SU-DHL-6 (cell line): ENCODE measurements around the gene ATAD2B.

Source experiments
- H2AFZ ChIP-seq: fragments of 200-600 bp; sonication (generic); 2 replicates; pipeline ENCODE4 v1.6.1; 2014; ENCODE audit warnings: low read depth, mild to moderate bottlenecking, moderate library complexity, mixed read lengths, antibody characterized with exemption, low read length; ENCODE audit not compliant: severe bottlenecking
- H3F3A ChIP-seq: fragments of 200-600 bp; shearing (Covaris generic); 2 replicates; pipeline ENCODE4 v1.6.0; 2016; ENCODE audit warnings: antibody characterized with exemption, mild to moderate bottlenecking; ENCODE audit not compliant: insufficient read depth
- H3K27ac ChIP-seq: fragments of 200-600 bp; sonication (generic); 2 replicates; pipeline ENCODE4 v1.5.1; 2016; ENCODE audit warnings: low read depth, mild to moderate bottlenecking, low read length, moderate library complexity, mixed read lengths
- H3K27me3 ChIP-seq: fragments of 200-600 bp; sonication (generic), shearing (Covaris generic); 2 replicates; pipeline ENCODE4 v1.6.0; 2014; ENCODE audit warnings: mild to moderate bottlenecking, low read length
- H3K36me3 ChIP-seq: fragments of 200-600 bp; sonication (generic); 2 replicates; pipeline ENCODE4 v1.6.1; 2014; ENCODE audit warnings: mild to moderate bottlenecking, low read length, mixed read lengths
- H3K4me2 ChIP-seq: fragments of 300-600, 200-600 bp; shearing (Covaris generic), sonication (generic); 2 replicates; pipeline ENCODE4 v1.6.0; 2014; ENCODE audit warnings: low read length, low read depth, mild to moderate bottlenecking; ENCODE audit not compliant: poor library complexity, severe bottlenecking
- H3K4me3 ChIP-seq: fragments of 200-600 bp; sonication (generic); 2 replicates; pipeline ENCODE4 v1.5.1; 2014; ENCODE audit warnings: antibody characterized with exemption, low read length, mild to moderate bottlenecking, mixed read lengths; ENCODE audit not compliant: insufficient read depth, poor library complexity, severe bottlenecking
- H3K79me2 ChIP-seq: fragments of 200-600 bp; sonication (generic); 2 replicates; pipeline ENCODE4 v1.6.1; 2014; ENCODE audit warnings: mild to moderate bottlenecking, low read length, moderate library complexity; ENCODE audit not compliant: insufficient read depth
- H3K9ac ChIP-seq: fragments of 200-600 bp; sonication (generic); 2 replicates; pipeline ENCODE4 v1.7.0; 2014; ENCODE audit warnings: mild to moderate bottlenecking, low read length
- H3K9me2 ChIP-seq: fragments of 200-600 bp; sonication (generic); replicated peaks from 2 replicates; pipeline ENCODE4 v1.6.1; 2014; ENCODE audit warnings: low read length; ENCODE audit not compliant: insufficient read depth
- H3K9me3 ChIP-seq: fragments of 200-600 bp; sonication (generic); 2 replicates; pipeline ENCODE4 v1.6.1; 2014; ENCODE audit warnings: low read length, mixed read lengths; ENCODE audit not compliant: insufficient read depth
- H4K20me1 ChIP-seq: fragments of 200-600 bp; sonication (generic); 2 replicates; pipeline ENCODE4 v1.6.1; 2014; ENCODE audit warnings: low read depth, mild to moderate bottlenecking, antibody characterized with exemption, low read length, moderate library complexity, mixed read lengths
- EZH2phosphoT487 ChIP-seq: fragments of 200-600 bp; sonication (generic), shearing (Covaris generic); conservative IDR thresholded peaks from 2 replicates; pipeline ENCODE4 v1.6.1; 2018; ENCODE audit warnings: mild to moderate bottlenecking, antibody characterized with exemption, low read length, moderate library complexity, mixed read lengths
- TF ChIP-seq, protein P1 (sequence below): fragments of 200-600 bp; sonication (generic); IDR thresholded peaks from one replicate; pipeline ENCODE4 v1.5.1; 2017; ENCODE audit warnings: antibody characterized with exemption, mild to moderate bottlenecking, low read length, moderate library complexity; ENCODE audit not compliant: insufficient read depth, poor library complexity, severe bottlenecking

Gene ATAD2B

DNA sequence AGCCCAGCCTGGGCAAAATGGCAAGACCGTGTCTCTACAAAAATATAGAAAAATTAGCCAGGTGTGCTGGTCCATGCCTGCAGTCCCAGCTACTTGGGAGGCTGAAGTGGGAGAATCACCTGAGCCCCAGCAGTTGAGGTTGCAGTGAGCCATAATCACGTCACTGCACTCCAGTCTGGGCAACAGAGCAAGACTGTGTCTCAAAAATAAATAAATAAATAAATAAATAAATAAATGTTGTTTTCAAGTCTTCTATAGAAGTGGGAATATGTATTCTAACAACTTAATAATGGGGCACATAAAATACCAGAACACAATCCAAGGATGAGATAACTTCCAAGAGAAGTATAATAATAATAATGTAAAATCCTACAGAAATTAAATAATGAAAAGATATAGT, 23.9 kb downstream of the ATAD2B start:
- H3K4me2 ChIP-seq: no peak overlapping the region
- no peak for TF ChIP-seq EZH2phosphoT487
- no peak overlapping the region for H2AFZ ChIP-seq
- no peaks in the 10 kb centered on the region for H3K36me3 ChIP-seq
- H3K9me3 ChIP-seq: no peaks in the 10 kb centered on the region
- no peak overlapping the region for H3K27ac ChIP-seq
- peaks cover 57% of the 10 kb centered on the region for H3K79me2 ChIP-seq
- no peak overlapping the region for H3K4me3 ChIP-seq
- H3K27me3 ChIP-seq: no peaks in the 10 kb centered on the region
- peaks cover 3% of the 10 kb centered on the region for H4K20me1 ChIP-seq
- no peaks in the 10 kb centered on the region for H3F3A ChIP-seq
- no peaks in the 10 kb centered on the region for H3K9me2 ChIP-seq
- no peak overlapping the region for H3K9ac ChIP-seq

DNA sequence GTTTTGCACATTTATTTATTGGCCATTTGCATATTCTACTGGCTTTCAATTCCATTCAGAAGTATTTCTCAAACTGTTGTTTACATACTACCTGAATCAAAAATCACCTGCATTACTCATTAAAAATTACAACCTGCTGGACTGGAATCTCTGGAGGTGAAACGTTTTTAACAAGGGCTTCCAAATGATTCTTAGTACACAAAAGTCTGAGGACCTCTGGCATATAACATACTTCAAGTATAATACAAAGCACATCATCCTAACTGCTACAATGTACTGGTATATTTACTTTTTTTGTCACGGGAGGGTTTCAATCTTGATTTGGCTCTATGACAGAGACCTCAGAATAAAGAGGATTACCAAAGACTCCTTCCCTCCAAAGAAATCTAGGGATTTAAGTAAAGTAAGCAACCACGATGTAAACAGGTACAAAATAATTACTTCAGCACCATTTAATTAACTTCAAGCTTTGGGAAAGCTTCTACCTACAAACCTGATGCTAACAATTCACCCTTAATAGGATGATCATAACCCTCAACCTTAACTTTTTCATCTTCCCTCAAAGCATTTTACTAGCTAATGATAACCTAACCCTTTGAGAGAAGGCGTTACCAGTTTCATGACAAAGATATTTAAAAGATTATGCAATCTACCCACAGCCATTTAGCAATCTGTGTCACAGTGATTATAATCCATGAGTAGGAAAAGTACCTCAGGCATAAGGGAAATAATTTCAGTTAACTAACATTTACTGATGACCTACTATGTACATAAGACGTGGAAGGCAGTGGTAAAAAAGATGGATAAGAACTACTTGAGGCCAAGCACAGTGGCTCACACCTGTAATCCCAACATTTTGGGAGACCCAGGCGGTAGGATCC, 24.7 kb downstream of the ATAD2B start:
- Histone ChIP-seq H4K20me1 (peaks cover 3% of the 10 kb centered on the region), H3K79me2 (peaks cover 61% of the 10 kb centered on the region), H3K27ac (no peak overlapping the region), H2AFZ (no peak overlapping the region), H3K9ac (no peak overlapping the region), H3K9me3 (no peaks in the 10 kb centered on the region), H3K27me3 (no peaks in the 10 kb centered on the region), H3F3A (no peaks in the 10 kb centered on the region), H3K4me3 (no peak overlapping the region), H3K4me2 (no peak overlapping the region), H3K9me2 (no peaks in the 10 kb centered on the region), H3K36me3 (no peaks in the 10 kb centered on the region)
- TF ChIP-seq, protein P1, sequence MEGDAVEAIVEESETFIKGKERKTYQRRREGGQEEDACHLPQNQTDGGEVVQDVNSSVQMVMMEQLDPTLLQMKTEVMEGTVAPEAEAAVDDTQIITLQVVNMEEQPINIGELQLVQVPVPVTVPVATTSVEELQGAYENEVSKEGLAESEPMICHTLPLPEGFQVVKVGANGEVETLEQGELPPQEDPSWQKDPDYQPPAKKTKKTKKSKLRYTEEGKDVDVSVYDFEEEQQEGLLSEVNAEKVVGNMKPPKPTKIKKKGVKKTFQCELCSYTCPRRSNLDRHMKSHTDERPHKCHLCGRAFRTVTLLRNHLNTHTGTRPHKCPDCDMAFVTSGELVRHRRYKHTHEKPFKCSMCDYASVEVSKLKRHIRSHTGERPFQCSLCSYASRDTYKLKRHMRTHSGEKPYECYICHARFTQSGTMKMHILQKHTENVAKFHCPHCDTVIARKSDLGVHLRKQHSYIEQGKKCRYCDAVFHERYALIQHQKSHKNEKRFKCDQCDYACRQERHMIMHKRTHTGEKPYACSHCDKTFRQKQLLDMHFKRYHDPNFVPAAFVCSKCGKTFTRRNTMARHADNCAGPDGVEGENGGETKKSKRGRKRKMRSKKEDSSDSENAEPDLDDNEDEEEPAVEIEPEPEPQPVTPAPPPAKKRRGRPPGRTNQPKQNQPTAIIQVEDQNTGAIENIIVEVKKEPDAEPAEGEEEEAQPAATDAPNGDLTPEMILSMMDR: no peak
- no peak for TF ChIP-seq EZH2phosphoT487

DNA sequence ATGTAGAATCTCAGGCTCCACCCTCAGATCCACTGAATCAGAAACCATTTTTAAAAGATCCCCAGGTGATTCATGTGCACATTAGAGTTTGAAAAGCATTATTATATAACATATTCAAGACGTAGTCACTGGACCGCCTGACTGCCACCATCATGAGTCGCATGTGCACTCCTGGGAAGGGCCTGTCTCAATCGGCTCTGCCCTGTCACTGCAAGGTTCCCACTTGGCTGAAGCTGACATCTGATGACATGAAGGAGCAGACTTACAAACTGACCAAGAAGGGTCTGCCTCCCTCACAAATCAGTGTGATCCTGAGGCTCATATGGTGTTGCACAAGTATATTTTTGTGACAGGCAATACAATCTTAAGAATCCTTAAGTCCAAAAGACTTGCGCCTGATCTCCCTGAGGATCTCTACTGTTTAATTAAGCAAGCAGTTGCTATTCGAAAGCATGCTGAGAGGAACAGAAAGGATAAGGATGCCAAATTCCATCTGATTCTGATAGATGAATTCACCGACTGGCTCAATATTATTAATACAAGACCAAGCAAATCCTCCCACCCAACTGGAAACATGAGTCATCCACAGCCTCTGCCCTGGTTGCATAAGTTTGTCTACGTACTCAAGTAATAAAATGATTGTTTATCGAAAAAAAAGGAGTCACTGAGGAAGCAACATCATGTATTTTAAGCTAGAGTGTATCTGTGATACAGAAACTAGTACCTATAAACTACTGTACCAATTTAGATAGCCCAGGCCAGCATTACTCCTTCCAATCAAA, 26.2 kb downstream of the ATAD2B start:
- H3K27ac ChIP-seq: no peak overlapping the region
- H3K36me3 ChIP-seq: no peaks in the 10 kb centered on the region
- H3K4me2 ChIP-seq: no peak overlapping the region
- no peaks in the 10 kb centered on the region for H3K27me3 ChIP-seq
- TF ChIP-seq, protein P1: no peak
- no peak for TF ChIP-seq EZH2phosphoT487
- no peak overlapping the region for H2AFZ ChIP-seq
- no peaks in the 10 kb centered on the region for H3K9me3 ChIP-seq
- peaks cover 3% of the 10 kb centered on the region for H4K20me1 ChIP-seq
- peaks cover 67% of the 10 kb centered on the region for H3K79me2 ChIP-seq
- H3F3A ChIP-seq: no peaks in the 10 kb centered on the region; the same call in 1 of the 2 replicates
- no peak overlapping the region for H3K4me3 ChIP-seq
- H3K9ac ChIP-seq: no peak overlapping the region
- no peaks in the 10 kb centered on the region for H3K9me2 ChIP-seq
